Amniotic stem cell (primary cell): ENCODE measurements around the gene ZNF407.
"Not testable (repeated sequence)": the region's sequence is repeated elsewhere in the genome, so short reads cannot be mapped to it uniquely, and the experiment has no call there.

Source experiments
- DNase-seq: peaks from one replicate; lab custom pipeline; 2025; lab: John Stamatoyannopoulos, UW

The ZNF407 gene

DNA sequence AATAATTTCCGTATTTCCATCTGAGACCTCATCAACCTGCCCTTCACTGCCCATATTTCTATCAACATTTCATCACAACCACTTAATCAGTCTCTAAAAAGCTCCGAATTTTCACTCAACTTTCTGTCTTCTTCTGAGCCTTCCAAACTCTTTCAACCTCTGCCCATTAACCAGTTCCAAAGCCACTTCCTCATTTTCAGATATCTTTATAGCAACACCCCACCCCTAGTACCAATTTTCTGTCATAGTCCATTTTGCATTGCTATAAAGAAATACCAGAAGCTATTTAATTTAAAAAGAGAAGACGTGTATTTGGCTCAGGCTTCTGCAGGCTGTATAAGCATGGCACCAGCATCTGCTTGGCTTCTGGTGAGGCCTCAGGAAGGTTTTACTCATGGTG is 504.2 kb downstream of the ZNF407 start:
- no peak for DNase-seq

DNA sequence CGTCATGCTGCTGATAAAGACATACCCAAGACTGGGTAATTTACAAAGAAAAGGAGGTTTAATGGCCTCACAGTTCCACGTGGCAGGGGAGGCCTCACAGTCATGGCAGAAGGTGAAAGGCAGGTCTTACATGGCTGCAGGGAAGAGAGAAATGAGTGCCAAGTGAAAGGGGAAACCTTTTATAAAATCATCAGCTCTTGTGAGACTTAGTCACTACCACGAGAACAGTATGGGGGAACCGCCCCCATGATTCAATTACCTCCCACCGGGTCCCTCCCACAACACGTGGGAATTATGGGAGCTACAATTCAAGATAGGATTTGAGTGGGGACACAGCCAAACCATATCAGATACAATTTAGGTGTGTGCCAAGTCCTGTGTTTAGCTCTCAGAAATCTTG is 506.4 kb downstream of the ZNF407 start:
- not testable (repeated sequence) for DNase-seq

DNA sequence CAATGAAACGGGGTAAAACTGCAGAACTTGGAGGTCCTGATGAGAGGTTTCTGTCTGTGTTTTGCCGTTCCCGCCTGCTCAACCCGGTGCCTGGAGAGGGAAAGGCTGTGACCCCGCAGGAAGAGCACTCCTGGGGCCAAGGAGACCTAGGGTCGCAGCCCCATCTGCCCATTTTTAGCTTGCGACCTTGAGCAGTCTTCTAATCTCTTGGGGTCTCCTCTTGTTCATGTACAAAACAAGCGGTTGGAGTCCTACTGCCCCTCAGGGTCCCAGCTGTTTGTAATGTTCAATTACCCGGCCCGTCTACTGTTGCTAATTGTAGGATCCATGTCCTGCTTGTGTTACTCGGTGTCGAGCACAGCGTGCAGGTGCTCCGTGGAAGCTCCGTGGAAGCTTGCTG is 506.8 kb downstream of the ZNF407 start:
- DNase-seq, result no peak

DNA sequence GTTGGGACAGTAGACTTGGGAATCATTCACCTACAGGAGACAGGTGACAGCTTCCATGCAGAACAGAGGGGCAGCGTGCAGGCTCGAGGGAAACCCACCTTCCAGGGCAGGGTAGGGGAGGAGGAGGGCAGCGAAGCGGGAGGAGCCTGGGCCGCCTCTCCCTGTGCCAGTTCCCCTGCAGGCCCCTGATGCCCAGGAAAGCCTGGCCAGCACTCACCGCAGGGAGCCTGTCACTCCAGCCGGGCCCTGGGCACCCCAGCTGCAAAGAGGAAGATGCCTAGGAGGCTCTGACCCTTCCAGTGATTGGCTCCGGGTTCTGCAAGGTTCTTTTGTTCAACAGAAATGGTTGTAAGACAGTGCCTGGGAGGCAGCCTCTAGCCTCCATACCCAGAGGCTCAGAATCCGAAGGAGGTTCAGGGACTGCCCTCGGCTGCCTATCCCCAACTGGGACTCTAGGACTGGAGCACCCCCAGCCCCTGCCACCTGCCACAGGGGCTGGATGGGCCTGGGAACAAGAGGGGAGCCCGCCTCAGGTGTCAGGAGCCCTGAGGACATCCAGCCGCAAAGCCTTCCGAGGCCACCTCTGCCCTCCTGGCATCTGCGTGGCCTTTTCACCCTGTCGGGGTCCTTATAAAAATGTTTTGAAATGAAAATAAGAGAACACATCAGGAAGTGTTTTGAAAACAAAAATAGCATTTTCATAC is 508.0 kb downstream of the ZNF407 start:
- no peak for DNase-seq

DNA sequence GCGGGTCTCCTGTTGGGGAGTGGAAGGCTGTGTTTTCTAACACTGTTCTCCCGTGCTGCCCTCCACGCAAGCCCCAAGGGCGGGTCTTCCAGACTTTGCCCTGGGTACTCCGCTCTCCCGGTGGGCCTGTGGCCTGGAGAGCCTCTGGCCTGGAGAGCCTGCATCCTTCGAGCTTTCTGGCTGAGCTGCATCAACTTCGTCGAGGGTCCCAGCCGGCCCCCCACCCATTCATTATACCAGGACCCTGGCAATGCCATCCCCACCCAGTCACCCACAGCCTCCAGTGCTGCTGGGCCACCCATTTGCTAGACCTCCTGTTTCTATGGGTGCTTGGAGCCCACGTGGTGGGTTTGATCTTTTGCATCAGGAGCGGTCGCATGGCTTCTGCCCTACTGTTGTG is 509.1 kb downstream of the ZNF407 start:
- no peak for DNase-seq

DNA sequence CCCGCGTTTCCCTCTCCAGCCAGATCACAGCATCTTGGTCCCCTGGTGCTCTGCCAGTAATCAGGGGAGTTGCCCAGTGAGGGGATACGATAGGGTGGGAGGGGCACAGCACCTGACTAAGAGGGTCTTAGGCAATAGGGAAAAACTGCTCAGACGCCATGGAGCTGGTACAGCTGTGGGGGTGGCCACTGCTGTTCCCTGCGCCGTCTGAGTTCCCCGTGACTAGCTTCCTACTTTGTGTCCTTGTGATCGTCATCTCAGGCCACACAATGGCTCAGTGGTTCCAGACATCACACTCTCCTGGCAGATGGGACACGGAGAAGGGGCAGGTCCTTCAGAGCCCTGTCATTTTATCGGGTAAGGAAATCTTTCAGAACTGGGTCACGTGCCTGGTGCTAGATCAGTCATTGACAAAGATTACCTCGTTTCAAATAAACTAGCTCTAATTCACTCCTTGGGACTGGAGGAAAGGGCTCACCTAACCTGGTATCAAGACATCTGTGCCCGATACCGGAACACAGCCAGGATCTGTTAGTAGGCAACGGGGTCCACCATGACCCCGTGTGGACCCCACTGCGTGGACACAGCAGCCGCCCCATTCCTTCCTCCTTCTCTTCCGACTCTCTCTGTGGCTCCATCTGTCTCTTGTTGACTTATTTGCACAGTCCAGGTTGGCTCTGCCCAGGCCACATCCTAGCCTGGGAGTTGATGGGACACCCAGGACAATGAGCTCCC is 509.7 kb downstream of the ZNF407 start:
- no peak for DNase-seq

- DNase-seq, result no peak
Observed at GRCh38 chr18:75107931-75108276, 510.2 kb downstream of the ZNF407 start.

- DNase-seq, result no peak
Observed at GRCh38 chr18:75108579-75109318, 511.1 kb downstream of the ZNF407 start.

- DNase-seq, result no peak
Observed at GRCh38 chr18:75109319-75109691, 511.6 kb downstream of the ZNF407 start.

DNA sequence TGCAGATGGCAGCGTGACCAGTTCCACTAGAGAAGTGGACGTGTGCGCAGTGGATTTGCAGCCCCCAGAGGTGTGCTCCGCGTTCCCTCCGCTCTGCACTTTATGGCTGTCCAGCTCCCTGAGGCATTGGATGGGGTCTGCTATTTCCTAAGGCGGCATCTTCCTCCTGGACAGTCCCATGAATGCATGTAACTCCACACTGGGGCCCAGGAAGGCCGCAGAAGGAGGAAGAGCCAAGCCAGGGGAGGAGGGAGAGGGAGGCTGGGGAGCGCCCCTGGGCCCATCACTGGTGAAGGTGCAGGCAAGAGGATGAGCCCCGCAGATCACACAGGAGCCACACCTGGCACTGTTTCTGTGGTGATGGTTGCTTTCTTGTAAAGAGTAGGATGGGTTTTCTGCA is 512.1 kb downstream of the ZNF407 start:
- DNase-seq, result no peak

DNA sequence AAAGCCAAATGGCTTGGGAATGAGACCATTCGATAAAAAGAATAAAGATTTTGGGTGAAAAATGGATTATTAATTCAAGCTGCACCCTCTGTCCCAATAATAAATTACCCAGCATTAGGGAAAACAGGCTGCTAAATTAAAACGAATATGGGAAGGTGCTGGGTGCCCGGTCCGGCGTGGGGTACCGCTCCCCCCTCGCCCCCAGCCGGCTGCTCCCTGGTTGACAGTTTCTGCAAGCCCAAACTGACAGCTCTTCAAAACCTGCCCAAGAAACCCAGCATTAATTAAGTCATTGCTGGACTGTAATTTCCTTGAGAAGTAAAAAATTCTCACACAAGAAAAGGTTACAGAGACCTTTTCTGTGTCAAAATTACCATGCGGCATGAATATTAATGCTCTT is 512.6 kb downstream of the ZNF407 start:
- DNase-seq, result no peak

GRCh38 chr18:75110846-75111415 is 513.3 kb downstream of the ZNF407 start:
- no peak for DNase-seq

DNA sequence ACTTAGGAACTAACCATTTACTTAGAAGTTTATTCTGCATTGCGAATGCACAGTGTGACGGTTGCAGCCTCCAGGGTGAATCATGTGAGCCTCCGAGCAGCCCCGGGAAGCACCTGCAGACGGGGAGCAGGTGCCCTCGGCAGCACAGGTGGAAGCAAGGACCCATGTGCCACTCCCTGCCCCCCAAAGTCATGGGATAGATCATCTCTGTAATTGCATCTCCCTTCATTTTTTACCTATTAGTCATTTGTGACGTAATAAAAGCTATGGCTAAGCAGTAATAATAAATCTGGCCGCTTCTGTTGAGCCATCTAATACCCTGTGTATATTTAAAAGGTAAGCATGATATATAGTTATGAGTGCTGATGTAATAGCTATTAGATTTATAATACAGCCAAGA is 514.1 kb downstream of the ZNF407 start:
- no peak for DNase-seq

DNA sequence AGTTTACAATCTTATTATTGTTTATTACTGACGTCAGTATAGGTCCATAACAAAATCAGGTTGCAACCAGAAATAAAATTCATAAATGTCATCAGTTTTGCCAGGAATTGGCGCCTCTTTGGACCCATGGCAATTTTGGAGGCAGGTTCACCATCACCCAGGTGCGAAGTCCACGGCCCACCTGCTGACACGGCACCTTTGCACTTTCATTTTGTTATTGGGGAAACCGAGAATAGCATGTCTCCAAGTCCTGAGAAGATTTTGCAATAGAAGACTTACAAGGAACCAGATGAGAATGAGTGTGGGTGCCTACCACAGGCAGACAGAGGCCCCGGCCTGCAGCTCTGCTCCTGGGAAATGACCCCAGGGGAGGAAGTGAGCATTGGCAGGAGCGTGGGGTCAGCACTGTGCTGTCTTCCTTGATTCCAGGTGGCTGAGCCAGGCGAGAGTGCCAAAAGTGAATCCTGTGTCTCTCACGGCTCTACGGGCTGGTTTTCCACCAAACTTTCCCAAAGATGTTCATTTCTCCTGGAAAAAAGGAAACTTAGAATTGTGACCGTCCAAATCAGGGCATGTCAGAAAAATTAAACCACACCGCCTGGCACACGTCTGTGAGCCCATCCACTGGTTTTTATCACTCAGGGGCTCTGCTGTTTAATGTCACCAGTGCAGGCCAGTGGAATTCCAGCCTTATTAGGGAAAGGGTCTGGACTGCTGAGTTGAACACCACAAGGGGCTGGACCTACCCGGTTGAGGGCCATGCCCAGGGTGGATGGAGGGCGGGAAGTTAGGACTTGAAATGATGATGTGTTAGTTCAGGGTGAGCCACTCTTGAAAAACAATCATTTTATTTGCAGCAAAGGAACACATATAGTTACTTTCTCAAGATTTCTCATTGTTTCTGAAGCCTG is 514.8 kb downstream of the ZNF407 start:
- no peak for DNase-seq

DNA sequence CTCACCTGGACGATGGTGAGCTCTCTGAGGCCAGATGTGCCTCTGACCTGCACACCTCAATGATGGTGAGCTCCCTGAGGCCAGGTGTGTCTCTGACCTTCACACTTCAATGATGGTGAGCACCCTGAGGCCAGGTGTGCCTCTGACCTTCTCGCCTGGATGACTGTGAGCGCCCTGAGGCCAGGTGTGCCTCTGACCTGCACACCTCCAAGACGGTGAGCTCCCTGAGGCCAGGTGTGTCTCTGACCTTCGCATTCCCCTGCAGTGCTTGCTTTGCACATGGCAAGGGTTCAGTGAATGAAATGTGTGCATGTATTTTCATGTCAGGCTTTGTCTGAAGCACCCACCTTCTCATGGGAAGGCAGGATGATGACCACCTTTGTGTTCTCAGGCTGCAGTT is 515.8 kb downstream of the ZNF407 start:
- DNase-seq, result no peak

DNA sequence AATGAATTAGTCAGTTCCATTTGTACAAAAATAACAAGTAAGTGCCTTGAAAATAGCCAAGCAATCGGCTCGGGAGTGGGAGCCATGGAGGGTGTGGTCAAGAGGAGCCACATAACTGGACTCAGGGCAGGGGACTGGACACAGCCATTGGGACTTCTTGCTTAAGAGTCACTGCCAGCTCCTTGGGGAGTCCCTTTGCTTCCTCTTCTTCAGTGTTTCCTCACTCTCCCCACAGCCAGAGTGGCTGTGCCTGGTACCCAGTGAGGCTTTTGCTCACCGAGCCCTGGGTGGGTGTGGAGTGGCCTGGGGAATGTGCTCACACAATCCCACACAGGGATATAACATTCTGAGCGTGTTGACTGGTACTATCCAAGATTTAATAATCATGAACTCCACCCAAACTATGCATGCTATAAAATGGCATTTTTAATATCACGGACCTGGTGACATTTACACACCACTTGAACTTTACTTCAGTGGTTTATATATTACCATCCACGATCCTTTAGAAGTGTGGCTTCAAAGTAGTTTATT is 516.6 kb downstream of the ZNF407 start:
- no peak for DNase-seq
